Right atrium auricular region (tissue), 2 donors: Measurements from ENCODE around the gene LONP2. TPM values are rescaled to one million over a fixed set of nuclear protein-coding genes. Genes with fewer than 3 reads are reported as not detected.

ENCODE experiments used
- DNase-seq: peaks from one replicate; pipeline ENCODE4 v3.0.0-alpha.2; 2019; ENCODE audit warnings: low spot score
- H3K27ac ChIP-seq, 2 donors: fragments of 200-600 bp; sonication (generic); 1 replicate in 1 of 2; 2 replicates in 1 of 2; pipeline ENCODE4 v1.5.1; 2016 to 2019
- H3K27me3 ChIP-seq, 2 donors: fragments of 200-600 bp; sonication (generic); one replicate each; pipeline versions ENCODE4 v1.5.1 to v1.6.0; 2017 to 2019
- H3K36me3 ChIP-seq: fragments of 200-600 bp; sonication (generic); one replicate; pipeline ENCODE4 v1.5.1; 2016
- H3K4me1 ChIP-seq, 2 donors: fragments of 200-600 bp; sonication (generic); one replicate each; pipeline versions ENCODE4 v1.5.1 to v1.6.0; 2017 to 2019
- H3K4me3 ChIP-seq, 2 donors: fragments of 200-600 bp; sonication (generic); 1 replicate in 1 of 2; 2 replicates in 1 of 2; pipeline ENCODE4 v1.5.1; 2017 to 2019; ENCODE audit warnings: mild to moderate bottlenecking in 1 of 2, moderate library complexity in 1 of 2
- H3K9me3 ChIP-seq, 2 donors: fragments of 200-600 bp; sonication (generic); one replicate each; pipeline ENCODE4 v1.5.1; 2019
- CTCF ChIP-seq, 2 donors: fragments of 200-600 bp; sonication (generic); IDR thresholded peaks; one replicate each; pipeline ENCODE4 v1.5.1; 2019; ENCODE audit warnings: antibody characterized with exemption in 2 of 2
- total RNA-seq, 2 donors: library from RNA; depleted of rRNA; stranded (reverse); fragments of >200 nt; gene quantifications; one replicate each; pipeline ENCODE4 v1.1.0, GENCODE V29; 2016

LONP2 gene
- total RNA-seq, 2 donors from 2014 or later: 37.2 to 48.9 TPM

GRCh38 chr16:48244863-48245195 is 729 bp downstream of the LONP2 start:
- DNase-seq: no peak
- no peaks in the 10 kb centered on the region for H3K9me3 ChIP-seq
- H3K36me3 ChIP-seq: no peaks in the 10 kb centered on the region
- H3K4me3 ChIP-seq: peak overlapping the region; percentile 83 to 96
- H3K4me1 ChIP-seq: peaks cover 0 to 32% of the 10 kb centered on the region in 2 donors
- H3K27ac ChIP-seq: peak overlapping the region; percentile 81 to 88
- no peaks in the 10 kb centered on the region for H3K27me3 ChIP-seq
- no peak for TF ChIP-seq CTCF (IDR thresholded peaks at IDR 0.05)

- TF ChIP-seq CTCF (IDR thresholded peaks at IDR 0.05): no peak
- H3K36me3 ChIP-seq: no peaks in the 10 kb centered on the region
- H3K4me1 ChIP-seq: peaks cover 0 to 32% of the 10 kb centered on the region in 2 donors
- H3K27ac ChIP-seq: no peak overlapping the region
- H3K4me3 ChIP-seq: no peak overlapping the region
- DNase-seq: no peak
- no peaks in the 10 kb centered on the region for H3K9me3 ChIP-seq
- H3K27me3 ChIP-seq: no peaks in the 10 kb centered on the region
Observed at GRCh38 chr16:48246066-48246465, 2.0 kb downstream of the LONP2 start.

- H3K27ac ChIP-seq: no peak within 1 kb of the TSS
Observed at GRCh38 chr16:48247311-48247710, 3.2 kb downstream of the LONP2 start, which contains the start of gene ABCC11. Gene ABCC11 (minus strand): TSS chr16:48247539. CDS start chr16:48231921, 15,618 bp downstream.

GRCh38 chr16:48250520-48251278 is 6.6 kb downstream of the LONP2 start:
- TF ChIP-seq CTCF (IDR thresholded peaks at IDR 0.05): no peak
- H3K4me1 ChIP-seq: peaks cover 0 to 21% of the 10 kb centered on the region in 2 donors

More at GRCh38 chr16:48247311-48247710, 3.2 kb downstream of the LONP2 start, which contains the start of gene ABCC11:
- H3K4me3 ChIP-seq: no peak within 1 kb of the TSS
- DNase-seq: no peak
- no peaks in the 10 kb centered on the region for H3K27me3 ChIP-seq
- no peak for TF ChIP-seq CTCF (IDR thresholded peaks at IDR 0.05)
- no peaks in the 10 kb centered on the region for H3K36me3 ChIP-seq
- peaks cover 0 to 32% of the 10 kb centered on the region in 2 donors for H3K4me1 ChIP-seq
- H3K9me3 ChIP-seq: no peaks in the 10 kb centered on the region

GRCh38 chr16:48252013-48252412 is 7.9 kb downstream of the LONP2 start:
- Histone ChIP-seq H3K27me3 (no peaks in the 10 kb centered on the region), H3K27ac (no peak overlapping the region), H3K4me1 (peaks cover 0 to 8% of the 10 kb centered on the region in 2 donors), H3K4me3 (no peak overlapping the region), H3K36me3 (peaks cover 32% of the 10 kb centered on the region), H3K9me3 (no peaks in the 10 kb centered on the region)
- TF ChIP-seq CTCF (IDR thresholded peaks at IDR 0.05): no peak
- DNase-seq: no peak

More at GRCh38 chr16:48250520-48251278, 6.6 kb downstream of the LONP2 start:
- H3K27me3 ChIP-seq: no peaks in the 10 kb centered on the region
- no peak overlapping the region for H3K4me3 ChIP-seq
- DNase-seq: no peak
- peaks cover 28% of the 10 kb centered on the region for H3K36me3 ChIP-seq
- no peaks in the 10 kb centered on the region for H3K9me3 ChIP-seq
- no peak overlapping the region for H3K27ac ChIP-seq
